WTC11 (cell line): ENCODE data around the gene PGM2. TPM values are rescaled to one million over a fixed set of nuclear protein-coding genes. Genes with fewer than 3 reads are reported as not detected.
A peak's percentile ranks its signal among the peaks of the same experiment; 100 is the strongest.

Source experiments
- ATAC-seq: fragments of 200-7000 bp; cut with Tn5 transposase; 2 replicates; pipeline ENCODE4 v1.10.0; 2021; ENCODE audit warnings: mild to moderate bottlenecking, moderate library complexity
- CTCF ChIA-PET: fragments of 300-600 bp; sonication (Branson Sonifier 250); formaldehyde crosslinking; loops from one replicate; lab custom pipeline; 2021; ENCODE audit warnings: antibody characterized with exemption; lab: Charles Lee
- POLR2A ChIA-PET: fragments of 350-600 bp; sonication (Branson Sonifier 250); formaldehyde crosslinking; loops from one replicate; lab custom pipeline; 2021; ENCODE audit warnings: antibody characterized with exemption; lab: Charles Lee
- DNase-seq: peaks from one replicate; pipeline ENCODE4 v3.0.0; 2021; ENCODE audit warnings: low spot score
- H3K27ac Mint-ChIP-seq: 2 replicates; pipeline ENCODE4 v1.8.0; 2021; ENCODE audit warnings: mixed read lengths
- H3K27me3 Mint-ChIP-seq: 2 replicates; pipeline ENCODE4 v1.8.0; 2021; ENCODE audit warnings: low read depth, mild to moderate bottlenecking, moderate library complexity, mixed read lengths
- H3K36me3 Mint-ChIP-seq: 2 replicates; pipeline ENCODE4 v1.8.0; 2021; ENCODE audit warnings: mixed read lengths
- H3K4me1 Mint-ChIP-seq: 2 replicates; pipeline ENCODE4 v1.8.0; 2022; ENCODE audit warnings: mixed read lengths
- H3K4me3 Mint-ChIP-seq: 2 replicates; pipeline ENCODE4 v1.8.0; 2021; ENCODE audit warnings: mild to moderate bottlenecking, moderate library complexity, mixed read lengths
- H3K9me3 Mint-ChIP-seq: 2 replicates; pipeline ENCODE4 v1.8.0; 2021; ENCODE audit warnings: mixed read lengths
- CBFB ChIP-seq: sonication (generic); formaldehyde crosslinking; IDR thresholded peaks from 2 replicates; pipeline ENCODE4 v1.8.1; 2022; ENCODE audit warnings: mild to moderate bottlenecking, low read depth, missing genetic modification reagents
- ETV6 ChIP-seq: sonication (generic); formaldehyde crosslinking; IDR thresholded peaks from 2 replicates; pipeline ENCODE4 v1.8.1; 2022; ENCODE audit warnings: mild to moderate bottlenecking, missing genetic modification reagents
- FOXJ3 ChIP-seq: sonication (generic); formaldehyde crosslinking; IDR thresholded peaks from 2 replicates; pipeline ENCODE4 v1.9.0; 2021; ENCODE audit warnings: missing genetic modification reagents, mild to moderate bottlenecking, borderline replicate concordance
- GTF2I ChIP-seq: fragments of 250-450 bp; sonication (Bioruptor Pico); conservative IDR thresholded peaks from 2 replicates; pipeline ENCODE4 v1.4.0; 2021; ENCODE audit warnings: mild to moderate bottlenecking
- HMGA2 ChIP-seq: fragments of 250-450 bp; sonication (Bioruptor Pico); IDR thresholded peaks from 2 replicates; pipeline ENCODE4 v1.4.0; 2021; ENCODE audit warnings: mild to moderate bottlenecking, moderate library complexity
- NR1H2 ChIP-seq: sonication (generic); formaldehyde crosslinking; IDR thresholded peaks from 2 replicates; pipeline ENCODE4 v1.9.0; 2021; ENCODE audit warnings: mild to moderate bottlenecking, moderate library complexity, missing genetic modification reagents
- NR3C1 ChIP-seq: sonication (generic); formaldehyde crosslinking; conservative IDR thresholded peaks from 2 replicates; pipeline ENCODE4 v1.8.1; 2023; ENCODE audit warnings: low read depth, mild to moderate bottlenecking, missing genetic modification reagents
- ZBTB21 ChIP-seq: sonication (generic); formaldehyde crosslinking; IDR thresholded peaks from 2 replicates; pipeline ENCODE4 v1.8.1; 2023; ENCODE audit warnings: mild to moderate bottlenecking, missing genetic modification reagents, borderline replicate concordance
- ZNF219 ChIP-seq: sonication (generic); formaldehyde crosslinking; IDR thresholded peaks from 2 replicates; pipeline ENCODE4 v1.8.0; 2023; ENCODE audit warnings: missing genetic modification reagents, mild to moderate bottlenecking, borderline replicate concordance
- total RNA-seq: library from RNA; stranded (reverse); gene quantifications from 3 replicates; pipeline ENCODE4 v1.2.3, GENCODE V29; 2021
- TF ChIP-seq, protein P1 (sequence below): sonication (generic); formaldehyde crosslinking; IDR thresholded peaks from 2 replicates; pipeline ENCODE4 v1.8.1; 2022; ENCODE audit warnings: mild to moderate bottlenecking, missing genetic modification reagents, moderate library complexity, borderline replicate concordance
- TF ChIP-seq, protein P2 (sequence below): fragments of 250-450 bp; sonication (Bioruptor Pico); IDR thresholded peaks from 2 replicates; pipeline ENCODE4 v2.1.2; 2022; ENCODE audit warnings: mild to moderate bottlenecking, moderate library complexity
- TF ChIP-seq, protein P3 (sequence below): fragments of 200-600 bp; IDR thresholded peaks from 2 replicates; pipeline ENCODE4 v1.8.0; 2022; ENCODE audit warnings: antibody characterized with exemption
- TF ChIP-seq, protein P4 (sequence below): fragments of 250-450 bp; sonication (Bioruptor Pico); IDR thresholded peaks from 2 replicates; pipeline ENCODE4 v1.9.0; 2021; ENCODE audit warnings: mild to moderate bottlenecking
- TF ChIP-seq, protein P5 (sequence below): sonication (generic); formaldehyde crosslinking; IDR thresholded peaks from 2 replicates; pipeline ENCODE4 v1.8.0; 2022; ENCODE audit warnings: missing genetic modification reagents

The PGM2 gene
- total RNA-seq, 1 experiment from 2014 or later, result 31.4 TPM

DNA sequence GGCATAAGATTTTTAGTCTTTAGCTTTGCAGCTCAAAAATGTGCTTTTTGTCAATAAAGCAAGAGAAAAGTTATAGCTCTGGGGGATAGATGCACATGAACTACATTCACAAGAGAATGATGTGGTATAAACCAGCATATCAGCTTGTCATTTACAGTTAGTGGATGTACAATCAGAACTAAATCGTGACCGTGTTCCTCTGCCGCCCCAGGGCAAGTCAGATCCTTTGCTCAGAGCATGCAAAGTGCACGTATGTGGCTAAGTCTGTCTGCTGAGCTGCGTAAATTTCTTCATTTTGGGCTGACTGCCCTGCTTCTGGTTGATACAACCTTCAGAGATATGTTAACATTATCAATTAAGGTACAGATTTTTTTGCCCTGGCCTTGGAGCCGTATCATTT lies 9.3 kb downstream of the PGM2 start:
- DNase-seq, result no peak
- ChIA-PET POLR2A (no interaction called here), CTCF (no interaction called here)
- Mint-ChIP-seq H3K27me3 (no peaks in the 10 kb centered on the region), H3K27ac (no peak overlapping the region), H3K9me3 (no peaks in the 10 kb centered on the region), H3K36me3 (peaks cover 39% of the 10 kb centered on the region), H3K4me3 (no peak overlapping the region), H3K4me1 (no peaks in the 10 kb centered on the region)
- ATAC-seq, result no peak
- TF ChIP-seq NR1H2 (CRISPR knock-in tag), result no peak

DNA sequence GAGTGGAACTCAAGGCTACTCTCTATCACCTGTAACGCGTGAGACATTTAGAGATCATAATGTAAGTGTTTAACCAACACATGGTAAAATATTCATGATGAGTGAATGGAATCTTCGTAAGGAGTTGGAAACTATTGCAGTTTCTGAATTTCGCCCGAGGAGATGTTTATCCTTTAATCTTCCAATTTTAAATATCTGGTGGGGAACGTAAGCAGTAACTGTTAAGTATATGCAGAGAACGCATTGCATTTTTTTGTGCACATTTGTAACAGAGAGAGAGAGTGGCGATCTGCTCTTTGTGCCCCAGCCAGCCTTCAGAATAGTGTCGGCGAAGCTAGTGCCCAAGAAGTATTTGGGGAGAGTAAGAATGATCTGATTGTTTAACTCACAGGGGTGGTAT lies 9.8 kb downstream of the PGM2 start:
- ChIA-PET POLR2A (no interaction called here), CTCF (no interaction called here)
- ATAC-seq (no peak), DNase-seq (no peak)
- no peaks in the 10 kb centered on the region for H3K4me1 Mint-ChIP-seq
- H3K4me3 Mint-ChIP-seq, result no peak overlapping the region
- peaks cover 38% of the 10 kb centered on the region for H3K36me3 Mint-ChIP-seq
- H3K9me3 Mint-ChIP-seq, result no peaks in the 10 kb centered on the region
- H3K27ac Mint-ChIP-seq, result no peak overlapping the region
- H3K27me3 Mint-ChIP-seq, result no peaks in the 10 kb centered on the region
- TF ChIP-seq, protein P1, sequence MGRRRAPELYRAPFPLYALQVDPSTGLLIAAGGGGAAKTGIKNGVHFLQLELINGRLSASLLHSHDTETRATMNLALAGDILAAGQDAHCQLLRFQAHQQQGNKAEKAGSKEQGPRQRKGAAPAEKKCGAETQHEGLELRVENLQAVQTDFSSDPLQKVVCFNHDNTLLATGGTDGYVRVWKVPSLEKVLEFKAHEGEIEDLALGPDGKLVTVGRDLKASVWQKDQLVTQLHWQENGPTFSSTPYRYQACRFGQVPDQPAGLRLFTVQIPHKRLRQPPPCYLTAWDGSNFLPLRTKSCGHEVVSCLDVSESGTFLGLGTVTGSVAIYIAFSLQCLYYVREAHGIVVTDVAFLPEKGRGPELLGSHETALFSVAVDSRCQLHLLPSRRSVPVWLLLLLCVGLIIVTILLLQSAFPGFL, result no peak
- no peak for TF ChIP-seq GTF2I
- no peak for TF ChIP-seq HMGA2 (CRISPR knock-in tag)
- TF ChIP-seq ETV6 (CRISPR knock-in tag), result no peak

GRCh38 chr4:37836838-37837440 lies 10.5 kb downstream of the PGM2 start:
- Mint-ChIP-seq H3K4me3 (no peak overlapping the region), H3K27me3 (no peaks in the 10 kb centered on the region), H3K36me3 (peaks cover 39% of the 10 kb centered on the region), H3K27ac (peak overlapping the region; percentile 44; the same call in 1 of the 2 replicates), H3K4me1 (no peaks in the 10 kb centered on the region), H3K9me3 (no peaks in the 10 kb centered on the region)
- TF ChIP-seq NR3C1 (CRISPR knock-in tag), result no peak
- ChIA-PET POLR2A (no interaction called here), CTCF (no interaction called here)
- ATAC-seq, result no peak
- DNase-seq, result no peak

DNA sequence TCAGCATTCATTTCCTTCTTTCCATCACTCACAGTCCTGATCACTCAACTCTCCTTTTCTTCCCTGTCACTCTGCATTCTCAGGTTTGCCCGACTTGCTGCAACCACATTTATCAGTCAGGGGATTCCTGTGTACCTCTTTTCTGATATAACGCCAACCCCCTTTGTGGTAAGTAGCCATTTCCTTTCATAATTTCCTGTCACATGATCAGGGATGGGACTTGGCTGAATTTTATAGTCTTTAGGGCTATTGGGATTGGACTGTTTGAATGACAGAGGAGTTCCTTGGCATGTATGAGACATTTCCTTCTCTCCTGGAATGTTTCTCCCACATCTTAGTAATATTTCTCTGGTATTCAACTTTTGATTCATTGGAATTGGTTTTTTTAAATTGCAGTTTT lies 11.0 kb downstream of the PGM2 start:
- ATAC-seq (no peak), DNase-seq (no peak)
- Mint-ChIP-seq H3K9me3 (no peaks in the 10 kb centered on the region), H3K4me3 (no peak overlapping the region), H3K27ac (no peak overlapping the region), H3K27me3 (no peaks in the 10 kb centered on the region), H3K36me3 (peaks cover 39% of the 10 kb centered on the region), H3K4me1 (no peaks in the 10 kb centered on the region)
- CTCF ChIA-PET, result no interaction called here
- POLR2A ChIA-PET, result no interaction called here
- TF ChIP-seq ZBTB21 (CRISPR knock-in tag), result no peak
- TF ChIP-seq, protein P2, sequence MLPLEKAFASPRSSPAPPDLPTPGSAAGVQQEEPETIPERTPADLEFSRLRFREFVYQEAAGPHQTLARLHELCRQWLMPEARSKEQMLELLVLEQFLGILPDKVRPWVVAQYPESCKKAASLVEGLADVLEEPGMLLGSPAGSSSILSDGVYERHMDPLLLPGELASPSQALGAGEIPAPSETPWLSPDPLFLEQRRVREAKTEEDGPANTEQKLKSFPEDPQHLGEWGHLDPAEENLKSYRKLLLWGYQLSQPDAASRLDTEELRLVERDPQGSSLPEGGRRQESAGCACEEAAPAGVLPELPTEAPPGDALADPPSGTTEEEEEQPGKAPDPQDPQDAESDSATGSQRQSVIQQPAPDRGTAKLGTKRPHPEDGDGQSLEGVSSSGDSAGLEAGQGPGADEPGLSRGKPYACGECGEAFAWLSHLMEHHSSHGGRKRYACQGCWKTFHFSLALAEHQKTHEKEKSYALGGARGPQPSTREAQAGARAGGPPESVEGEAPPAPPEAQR (CRISPR knock-in tag), result no peak
- TF ChIP-seq ZNF219 (CRISPR knock-in tag), result no peak
- no peak for TF ChIP-seq FOXJ3
- TF ChIP-seq, protein P3, sequence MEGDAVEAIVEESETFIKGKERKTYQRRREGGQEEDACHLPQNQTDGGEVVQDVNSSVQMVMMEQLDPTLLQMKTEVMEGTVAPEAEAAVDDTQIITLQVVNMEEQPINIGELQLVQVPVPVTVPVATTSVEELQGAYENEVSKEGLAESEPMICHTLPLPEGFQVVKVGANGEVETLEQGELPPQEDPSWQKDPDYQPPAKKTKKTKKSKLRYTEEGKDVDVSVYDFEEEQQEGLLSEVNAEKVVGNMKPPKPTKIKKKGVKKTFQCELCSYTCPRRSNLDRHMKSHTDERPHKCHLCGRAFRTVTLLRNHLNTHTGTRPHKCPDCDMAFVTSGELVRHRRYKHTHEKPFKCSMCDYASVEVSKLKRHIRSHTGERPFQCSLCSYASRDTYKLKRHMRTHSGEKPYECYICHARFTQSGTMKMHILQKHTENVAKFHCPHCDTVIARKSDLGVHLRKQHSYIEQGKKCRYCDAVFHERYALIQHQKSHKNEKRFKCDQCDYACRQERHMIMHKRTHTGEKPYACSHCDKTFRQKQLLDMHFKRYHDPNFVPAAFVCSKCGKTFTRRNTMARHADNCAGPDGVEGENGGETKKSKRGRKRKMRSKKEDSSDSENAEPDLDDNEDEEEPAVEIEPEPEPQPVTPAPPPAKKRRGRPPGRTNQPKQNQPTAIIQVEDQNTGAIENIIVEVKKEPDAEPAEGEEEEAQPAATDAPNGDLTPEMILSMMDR, result no peak
- TF ChIP-seq, protein P4, sequence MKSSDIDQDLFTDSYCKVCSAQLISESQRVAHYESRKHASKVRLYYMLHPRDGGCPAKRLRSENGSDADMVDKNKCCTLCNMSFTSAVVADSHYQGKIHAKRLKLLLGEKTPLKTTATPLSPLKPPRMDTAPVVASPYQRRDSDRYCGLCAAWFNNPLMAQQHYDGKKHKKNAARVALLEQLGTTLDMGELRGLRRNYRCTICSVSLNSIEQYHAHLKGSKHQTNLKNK (CRISPR knock-in tag), result no peak
- no peak for TF ChIP-seq NR1H2 (CRISPR knock-in tag)
- no peak for TF ChIP-seq CBFB
- TF ChIP-seq, protein P5, sequence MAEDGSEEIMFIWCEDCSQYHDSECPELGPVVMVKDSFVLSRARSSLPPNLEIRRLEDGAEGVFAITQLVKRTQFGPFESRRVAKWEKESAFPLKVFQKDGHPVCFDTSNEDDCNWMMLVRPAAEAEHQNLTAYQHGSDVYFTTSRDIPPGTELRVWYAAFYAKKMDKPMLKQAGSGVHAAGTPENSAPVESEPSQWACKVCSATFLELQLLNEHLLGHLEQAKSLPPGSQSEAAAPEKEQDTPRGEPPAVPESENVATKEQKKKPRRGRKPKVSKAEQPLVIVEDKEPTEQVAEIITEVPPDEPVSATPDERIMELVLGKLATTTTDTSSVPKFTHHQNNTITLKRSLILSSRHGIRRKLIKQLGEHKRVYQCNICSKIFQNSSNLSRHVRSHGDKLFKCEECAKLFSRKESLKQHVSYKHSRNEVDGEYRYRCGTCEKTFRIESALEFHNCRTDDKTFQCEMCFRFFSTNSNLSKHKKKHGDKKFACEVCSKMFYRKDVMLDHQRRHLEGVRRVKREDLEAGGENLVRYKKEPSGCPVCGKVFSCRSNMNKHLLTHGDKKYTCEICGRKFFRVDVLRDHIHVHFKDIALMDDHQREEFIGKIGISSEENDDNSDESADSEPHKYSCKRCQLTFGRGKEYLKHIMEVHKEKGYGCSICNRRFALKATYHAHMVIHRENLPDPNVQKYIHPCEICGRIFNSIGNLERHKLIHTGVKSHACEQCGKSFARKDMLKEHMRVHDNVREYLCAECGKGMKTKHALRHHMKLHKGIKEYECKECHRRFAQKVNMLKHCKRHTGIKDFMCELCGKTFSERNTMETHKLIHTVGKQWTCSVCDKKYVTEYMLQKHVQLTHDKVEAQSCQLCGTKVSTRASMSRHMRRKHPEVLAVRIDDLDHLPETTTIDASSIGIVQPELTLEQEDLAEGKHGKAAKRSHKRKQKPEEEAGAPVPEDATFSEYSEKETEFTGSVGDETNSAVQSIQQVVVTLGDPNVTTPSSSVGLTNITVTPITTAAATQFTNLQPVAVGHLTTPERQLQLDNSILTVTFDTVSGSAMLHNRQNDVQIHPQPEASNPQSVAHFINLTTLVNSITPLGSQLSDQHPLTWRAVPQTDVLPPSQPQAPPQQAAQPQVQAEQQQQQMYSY (CRISPR knock-in tag), result no peak
